GM18517 (cell line): Measurements from ENCODE around the gene CELSR1.

ENCODE experiments used
- ATAC-seq: cut with Tn5 transposase; IDR thresholded peaks from one replicate; pipeline ENCODE4 v1.9.1; 2021; ENCODE audit warnings: mild to moderate bottlenecking, moderate library complexity; ENCODE audit not compliant: unreplicated experiment

CELSR1 gene

DNA sequence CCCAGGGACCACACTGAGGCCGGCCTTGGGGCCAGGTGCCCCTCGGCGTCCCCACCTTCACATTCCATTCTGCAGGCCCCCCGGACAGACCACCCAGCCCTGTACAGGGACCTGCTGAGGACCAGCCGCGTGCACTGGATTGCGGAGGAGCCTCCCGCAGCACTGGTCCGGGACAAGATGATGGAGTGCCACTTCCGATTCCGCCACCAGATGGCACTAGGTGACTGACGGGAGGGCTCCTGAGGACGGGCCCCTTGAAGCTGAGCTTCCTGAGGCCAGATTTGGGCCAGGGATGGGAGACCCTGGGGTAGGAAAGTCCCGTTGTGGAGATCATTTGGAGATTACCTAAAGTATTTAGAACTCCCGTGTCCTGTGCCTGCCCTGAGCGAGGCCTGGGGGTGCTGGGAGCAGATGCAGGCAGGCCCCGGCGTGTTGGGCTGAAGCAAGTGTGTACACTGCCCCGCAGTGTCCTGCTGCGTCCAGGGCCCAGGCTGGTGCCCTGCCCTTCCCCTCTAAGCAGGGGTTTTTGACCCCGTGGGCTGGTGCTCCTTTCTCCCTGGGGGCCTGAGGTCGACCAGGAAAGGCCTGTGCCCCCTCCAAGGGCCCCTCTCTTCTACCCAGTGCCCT lies 181.9 kb downstream of the CELSR1 start:
- no peak for ATAC-seq

DNA sequence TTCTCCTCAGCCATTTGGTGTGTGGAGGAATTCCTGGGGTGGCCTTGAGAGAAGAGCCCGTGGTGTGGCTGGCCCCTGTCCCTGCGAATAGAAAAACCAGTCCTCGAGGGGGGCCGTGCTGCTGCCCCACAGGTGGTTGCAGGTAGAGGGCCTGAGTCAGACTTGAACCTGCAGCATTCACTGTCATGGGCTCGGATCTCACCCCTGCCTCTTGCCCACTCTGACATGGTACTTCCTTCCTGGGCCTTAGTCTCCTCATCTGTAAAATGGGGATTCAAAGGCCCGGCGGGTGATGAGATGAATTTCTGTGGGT lies 182.5 kb downstream of the CELSR1 start:
- ATAC-seq, result no peak

DNA sequence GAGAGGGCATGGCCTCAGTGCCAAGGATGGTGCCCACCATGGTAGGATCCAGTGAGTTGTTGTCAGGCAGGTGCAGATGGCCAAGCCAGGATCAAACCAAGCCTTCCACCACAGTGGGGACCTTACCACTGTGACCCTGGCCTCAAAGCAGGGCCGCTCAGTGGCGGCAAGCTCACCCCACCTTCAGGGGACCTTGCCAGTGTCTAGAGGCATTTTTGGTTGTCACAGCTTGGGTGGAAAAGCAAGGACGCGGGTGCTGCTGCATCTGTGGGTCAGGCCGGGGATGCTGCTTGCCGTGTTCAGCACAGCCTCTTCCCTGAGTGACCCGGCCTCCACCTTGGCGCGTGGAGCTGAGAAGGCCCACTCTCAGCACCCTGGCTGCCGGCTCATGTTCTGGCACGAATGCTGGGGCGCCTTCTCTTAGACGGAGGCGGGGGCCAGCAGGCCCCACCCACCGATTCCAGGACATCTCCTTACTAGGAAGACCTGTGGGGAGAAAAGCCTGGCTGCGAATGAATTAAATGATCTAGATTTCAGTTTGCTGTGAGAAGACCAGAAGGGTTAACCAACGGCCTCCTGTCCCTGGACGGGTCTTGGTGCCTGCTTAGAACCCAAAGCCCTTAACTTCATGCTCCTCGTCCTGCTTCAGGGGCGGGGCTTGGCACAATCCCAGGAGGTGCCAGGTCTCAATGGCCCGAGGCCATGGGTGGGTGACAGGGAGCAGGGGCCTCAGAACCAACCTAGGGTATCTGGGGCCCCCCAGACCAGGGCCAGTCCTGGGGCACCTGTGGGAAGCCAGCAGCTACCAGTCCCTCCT lies 183.0 kb downstream of the CELSR1 start:
- no peak for ATAC-seq

DNA sequence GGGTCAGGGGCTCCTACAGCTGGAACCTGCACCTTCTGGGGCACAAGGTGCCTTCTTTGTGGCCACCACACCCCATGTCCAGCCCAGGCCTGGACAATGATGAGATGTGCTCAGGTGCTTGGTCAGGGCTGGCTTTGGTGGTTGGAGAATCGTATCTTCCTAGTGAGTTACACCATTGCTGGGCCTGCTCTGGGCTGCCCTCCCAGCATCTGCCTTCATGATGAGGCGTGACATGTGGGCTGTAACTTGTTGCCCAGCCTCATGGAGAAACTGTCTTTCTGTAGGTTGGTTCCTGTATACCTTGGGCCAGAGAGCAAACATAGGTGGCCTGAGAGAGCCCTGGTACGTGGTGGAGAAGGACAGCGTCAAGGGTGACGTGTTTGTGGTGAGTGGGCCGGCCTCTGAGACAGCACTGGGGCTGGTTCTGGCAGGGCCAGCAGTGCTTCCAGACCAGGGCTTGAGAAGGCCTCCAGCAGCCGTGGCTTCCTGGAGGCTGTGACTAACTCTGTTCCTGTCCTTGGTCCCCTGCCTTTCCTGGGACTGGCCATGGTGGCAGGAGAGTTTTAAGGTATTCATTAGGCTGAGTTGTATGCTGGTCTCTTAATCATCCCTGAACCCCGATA lies 183.8 kb downstream of the CELSR1 start:
- ATAC-seq, result no peak

DNA sequence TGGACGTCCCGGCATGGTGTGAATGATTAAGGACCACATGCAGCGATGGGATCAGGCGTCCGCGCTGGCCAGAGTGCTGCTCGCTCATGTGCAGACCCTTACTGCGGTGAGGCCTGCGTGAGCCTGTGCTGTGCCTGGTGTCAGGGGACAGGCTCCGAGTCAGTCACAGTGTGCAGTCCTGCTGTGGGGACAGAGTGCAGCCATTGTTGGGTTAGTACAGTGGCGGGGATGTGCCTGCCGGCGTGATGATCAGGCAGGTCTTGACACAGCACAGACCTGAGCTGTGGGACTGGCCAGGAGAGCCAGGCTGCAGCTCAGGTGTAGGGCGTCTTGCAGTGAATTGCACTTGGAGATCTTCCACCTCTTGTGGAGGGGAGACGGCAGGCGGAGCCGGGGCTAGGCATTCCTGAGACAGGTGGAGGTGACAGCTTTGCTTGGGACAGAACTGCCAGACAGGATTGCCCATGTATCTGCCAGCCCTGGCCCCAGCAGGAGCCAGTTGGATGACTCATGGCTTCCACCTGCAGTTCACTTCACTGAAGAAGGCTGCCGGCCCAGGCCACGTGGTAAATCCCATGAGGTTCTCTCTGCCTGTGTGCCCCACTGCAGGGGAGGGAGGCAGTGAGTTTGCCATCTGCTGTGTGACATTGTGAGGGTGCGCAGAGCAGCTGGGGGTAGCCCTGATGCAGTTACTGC lies 184.6 kb downstream of the CELSR1 start:
- no peak for ATAC-seq

DNA sequence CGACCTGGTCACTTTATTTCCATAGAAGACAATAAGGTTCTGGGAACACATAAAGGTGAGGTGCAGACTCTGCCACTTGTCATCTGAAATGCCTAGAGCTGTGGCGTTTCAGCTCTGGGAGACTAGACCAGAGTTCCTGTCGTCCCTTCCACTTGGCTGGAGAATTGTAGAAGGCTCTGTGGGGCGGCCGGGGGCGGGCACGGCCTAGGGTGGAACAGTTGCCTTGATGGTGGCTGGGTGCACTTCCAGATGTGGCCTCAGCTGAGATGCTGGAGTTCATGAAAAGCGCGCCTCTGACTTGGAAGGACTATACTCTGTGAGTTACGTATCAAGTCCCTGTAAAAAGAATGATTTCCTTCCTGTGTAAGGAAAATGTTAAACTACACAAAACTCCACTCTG lies 185.1 kb downstream of the CELSR1 start:
- no peak for ATAC-seq

DNA sequence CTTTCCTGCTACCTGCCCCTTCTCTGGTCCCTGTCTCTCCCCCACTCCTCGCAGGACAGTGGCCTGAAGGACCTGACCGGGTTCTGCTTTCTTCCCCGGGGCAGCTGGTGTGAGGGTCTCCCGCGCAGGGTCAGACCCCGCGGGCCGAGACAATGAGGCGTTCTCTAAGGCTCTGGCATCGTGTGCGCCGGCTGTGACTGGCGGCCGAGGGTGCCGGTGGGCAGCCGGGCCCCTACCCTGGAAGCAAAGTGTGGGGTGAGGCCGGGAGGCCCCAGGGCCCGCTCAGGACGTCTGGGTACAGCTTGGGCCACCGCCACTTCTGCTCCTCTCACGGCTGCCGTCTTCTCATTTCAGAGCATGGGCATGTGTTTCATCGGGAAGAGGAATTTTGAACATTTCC lies 185.7 kb downstream of the CELSR1 start:
- ATAC-seq, result no peak

DNA sequence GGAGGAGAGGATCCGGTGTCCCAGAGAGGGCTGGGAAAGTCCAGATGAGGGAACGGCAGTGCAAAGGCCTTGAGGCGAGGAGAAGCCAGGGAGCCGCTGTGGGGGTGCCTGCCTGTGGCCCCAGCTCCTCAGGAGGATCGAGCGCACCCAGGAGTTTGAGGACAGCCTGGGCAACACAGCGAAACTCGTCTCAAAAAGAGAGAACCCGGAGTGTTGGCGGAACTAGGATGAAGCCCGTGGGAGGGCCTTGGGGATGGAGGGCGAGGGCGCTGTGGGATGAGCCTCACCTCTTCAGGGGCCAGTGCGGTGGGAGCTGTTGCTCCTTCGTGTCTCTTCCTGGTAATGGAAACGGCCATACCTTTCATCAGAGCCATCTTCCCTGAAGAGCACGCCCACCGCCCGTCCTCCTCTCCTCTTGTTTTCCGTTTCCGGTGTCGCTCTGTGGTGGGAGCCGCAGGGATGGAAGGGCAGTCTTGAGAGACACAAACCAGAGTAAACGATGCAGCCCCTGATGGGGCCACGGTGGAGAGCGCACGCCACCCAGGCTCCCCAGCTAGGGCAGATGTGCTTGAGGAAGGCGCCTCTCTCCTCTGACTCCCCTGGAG lies 186.2 kb downstream of the CELSR1 start:
- ATAC-seq, result no peak

DNA sequence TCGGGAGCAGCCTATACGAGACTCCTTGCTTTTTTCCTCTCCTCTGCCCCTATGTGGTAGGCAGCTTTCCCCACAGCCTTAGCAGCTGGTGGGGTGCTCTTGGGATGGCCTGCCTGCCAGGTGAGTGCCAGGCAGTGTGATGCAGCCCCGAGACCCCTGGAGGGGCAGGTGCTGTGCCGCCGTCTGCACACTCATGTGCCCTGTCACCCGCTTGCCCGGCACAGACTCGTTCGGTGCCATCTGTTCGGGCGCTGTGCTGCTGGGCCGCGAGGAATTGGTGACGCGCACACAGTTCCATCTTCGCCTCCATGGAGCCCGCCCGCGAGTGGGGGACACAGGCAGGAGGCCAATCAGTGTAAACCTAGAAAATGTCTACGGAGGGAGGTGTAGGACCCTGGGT lies 186.8 kb downstream of the CELSR1 start:
- no peak for ATAC-seq

DNA sequence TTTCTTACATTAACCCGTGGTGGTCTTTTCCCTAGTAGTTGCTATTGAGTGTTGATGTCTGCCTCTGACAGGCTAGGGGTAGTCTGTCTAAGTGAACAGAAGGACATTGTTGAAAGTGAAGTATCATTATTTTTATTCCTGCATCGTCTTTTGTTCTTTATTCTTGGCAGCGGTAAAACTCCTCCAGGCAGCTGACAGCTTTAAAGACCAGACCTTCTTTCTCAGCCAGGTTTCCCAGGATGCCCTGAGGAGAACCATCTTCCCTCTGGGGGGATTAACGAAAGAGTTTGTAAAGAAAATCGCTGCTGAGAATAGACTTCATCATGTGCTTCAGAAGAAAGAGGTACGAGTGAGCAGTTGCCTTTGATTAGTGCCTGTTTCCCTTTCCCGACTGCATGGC lies 187.3 kb downstream of the CELSR1 start:
- no peak for ATAC-seq

DNA sequence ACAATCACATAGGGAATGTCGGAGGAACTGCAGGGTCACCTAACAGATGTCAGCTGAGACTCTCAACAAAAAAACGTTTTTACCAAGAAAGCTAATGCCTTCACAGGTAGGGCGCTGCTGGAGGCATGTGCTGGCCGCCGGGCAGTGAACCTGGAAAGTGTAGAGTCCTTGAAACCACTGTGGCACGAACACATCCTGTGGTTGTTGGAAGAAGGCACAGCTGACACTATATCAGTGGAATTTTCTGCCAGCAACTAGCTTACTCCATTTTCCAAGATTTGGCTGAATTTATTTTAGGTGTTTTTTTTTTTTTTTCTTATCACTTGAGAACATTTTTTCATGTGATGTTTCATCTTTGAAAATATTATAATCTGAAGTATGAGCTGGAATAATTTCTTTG lies 187.7 kb downstream of the CELSR1 start:
- no peak for ATAC-seq

DNA sequence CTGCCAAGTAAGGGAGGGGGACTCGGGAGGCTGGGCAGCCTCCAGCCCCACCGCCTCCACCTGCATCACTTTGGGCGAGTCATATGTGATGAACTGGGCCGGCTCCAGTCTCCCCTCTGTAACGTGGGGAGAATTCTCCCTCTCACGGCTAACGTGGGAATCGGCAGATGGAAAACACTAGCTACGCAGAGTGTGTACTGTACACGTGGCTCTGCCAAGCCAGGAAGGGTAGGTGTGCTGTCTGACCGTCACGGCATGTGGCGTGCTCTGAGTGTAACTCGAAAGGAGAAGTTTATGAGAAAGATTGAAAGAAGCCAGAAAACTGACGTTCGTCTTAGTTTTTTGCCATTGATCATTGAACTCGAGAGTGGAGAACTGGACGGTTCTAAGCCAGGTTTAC lies 188.2 kb downstream of the CELSR1 start:
- no peak for ATAC-seq

DNA sequence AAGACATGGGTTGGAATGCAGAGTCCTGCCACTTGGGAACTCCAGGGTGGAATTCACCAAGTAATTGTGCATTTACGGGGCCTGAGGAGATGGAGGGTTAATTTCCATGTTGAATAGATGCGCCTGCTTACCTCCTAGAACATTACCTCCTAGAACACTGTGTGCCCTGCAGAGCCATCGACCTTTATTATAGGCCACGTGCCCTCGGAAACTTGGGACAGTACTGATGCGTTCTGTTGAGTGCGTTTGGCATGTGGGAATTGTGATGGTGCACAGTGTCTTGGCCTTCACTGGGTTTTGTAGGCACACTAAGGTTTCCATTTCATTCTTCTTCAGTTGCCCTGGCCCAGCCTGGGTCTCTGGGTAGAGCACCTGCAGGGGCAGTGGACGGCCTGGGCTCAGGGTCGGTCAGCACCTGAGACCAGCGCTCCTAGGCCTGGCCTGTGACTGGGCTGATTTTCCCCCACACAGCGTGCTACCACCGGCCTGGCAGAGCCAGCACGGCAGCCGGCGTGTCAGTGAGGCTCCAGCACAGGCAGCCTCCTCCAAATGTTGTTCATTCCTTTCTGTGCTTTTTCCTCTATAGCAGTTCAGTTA lies 189.2 kb downstream of the CELSR1 start:
- no peak for ATAC-seq

DNA sequence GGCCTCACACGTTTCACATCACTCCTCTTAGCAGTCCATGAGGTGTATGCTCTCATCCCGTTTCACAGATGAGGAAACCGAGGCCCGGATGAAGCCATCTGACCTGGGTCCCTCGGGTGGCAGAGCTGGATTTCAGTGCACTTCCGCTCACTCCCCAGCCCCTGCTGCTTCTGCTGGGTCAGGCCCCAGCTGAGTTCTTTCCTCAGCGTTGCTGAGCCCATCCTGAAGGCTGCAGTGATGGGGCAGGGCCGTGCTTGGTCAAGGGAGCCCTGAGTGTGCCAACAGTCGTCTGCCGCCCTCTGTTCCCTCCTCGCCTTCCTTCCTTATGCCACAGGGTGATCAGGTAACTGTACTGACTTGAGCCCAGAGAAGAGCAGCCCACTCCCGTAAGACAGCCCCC lies 189.8 kb downstream of the CELSR1 start:
- no peak for ATAC-seq

DNA sequence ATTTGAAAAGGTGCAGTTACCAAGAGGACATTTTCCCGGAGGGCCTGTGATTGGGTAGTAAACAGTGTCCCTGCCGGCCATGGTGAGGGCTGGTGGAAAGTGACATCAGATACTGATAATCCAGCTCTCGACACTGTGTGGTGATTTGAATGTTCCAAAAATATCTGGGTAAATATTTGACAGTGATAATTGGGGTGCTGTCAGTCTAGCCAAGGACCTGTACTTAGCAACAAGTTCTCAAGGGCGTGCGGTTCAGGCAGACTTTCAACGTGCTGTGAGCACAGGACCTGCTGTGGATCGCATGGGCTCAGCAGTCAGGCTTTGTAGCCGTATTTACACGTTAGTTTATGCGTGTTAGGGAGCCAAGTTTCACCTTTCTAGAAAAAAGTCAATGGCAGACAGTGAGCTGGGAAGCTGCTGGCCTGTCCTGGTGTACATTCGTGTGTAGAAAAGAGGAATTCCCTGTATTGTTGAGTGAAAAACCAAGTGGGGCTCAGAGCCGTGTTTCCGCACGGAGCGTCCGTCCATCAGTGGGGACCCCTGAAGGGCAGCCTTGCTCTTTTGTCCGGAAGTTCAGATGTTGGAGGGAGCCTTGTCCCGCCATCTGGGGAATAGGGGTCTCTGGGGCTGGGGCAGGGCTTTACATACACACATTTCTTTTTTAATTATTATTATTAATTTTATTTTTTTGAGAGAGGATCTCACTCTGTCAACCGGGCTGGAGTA lies 190.6 kb downstream of the CELSR1 start:
- no peak for ATAC-seq

DNA sequence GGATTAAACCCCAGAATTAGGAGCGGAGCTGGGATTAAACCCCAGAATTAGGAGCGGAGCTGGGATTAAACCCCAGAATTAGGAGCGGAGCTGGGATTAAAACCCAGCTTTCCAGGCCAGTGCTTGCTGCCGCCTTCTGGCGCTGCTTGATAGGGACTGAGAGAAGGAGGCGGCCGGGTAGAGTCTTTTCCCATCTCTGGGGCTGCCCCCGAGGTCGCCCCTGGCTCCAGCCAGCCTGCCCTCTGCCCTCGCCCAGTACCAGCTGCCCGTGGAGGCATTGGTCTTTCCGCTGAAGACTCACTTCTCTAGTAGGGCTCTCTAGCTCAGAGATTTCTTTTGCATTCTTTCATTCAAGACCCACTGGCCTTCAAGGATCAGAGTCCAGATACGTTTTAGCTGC lies 196.7 kb downstream of the CELSR1 start:
- no peak for ATAC-seq

DNA sequence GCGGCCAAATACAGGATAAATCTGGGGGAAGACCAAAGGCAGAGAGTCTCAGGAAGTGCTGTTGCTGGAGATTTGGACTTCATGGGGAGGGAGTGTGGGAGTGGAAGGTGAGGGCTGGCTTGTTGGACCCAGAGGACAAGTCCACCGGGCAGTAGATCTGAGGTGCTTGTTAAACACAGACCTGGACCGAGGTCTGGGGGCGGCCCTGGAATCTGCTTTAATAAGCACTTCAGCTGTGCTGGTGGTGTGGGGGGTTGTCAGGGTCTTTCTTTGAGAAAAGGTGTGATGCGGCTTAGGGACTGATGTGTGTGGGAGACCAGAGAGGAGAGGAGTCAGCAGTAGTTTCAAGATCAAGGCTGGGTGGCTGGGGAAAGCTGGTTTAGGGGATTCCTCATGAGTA lies 197.5 kb downstream of the CELSR1 start:
- no peak for ATAC-seq

DNA sequence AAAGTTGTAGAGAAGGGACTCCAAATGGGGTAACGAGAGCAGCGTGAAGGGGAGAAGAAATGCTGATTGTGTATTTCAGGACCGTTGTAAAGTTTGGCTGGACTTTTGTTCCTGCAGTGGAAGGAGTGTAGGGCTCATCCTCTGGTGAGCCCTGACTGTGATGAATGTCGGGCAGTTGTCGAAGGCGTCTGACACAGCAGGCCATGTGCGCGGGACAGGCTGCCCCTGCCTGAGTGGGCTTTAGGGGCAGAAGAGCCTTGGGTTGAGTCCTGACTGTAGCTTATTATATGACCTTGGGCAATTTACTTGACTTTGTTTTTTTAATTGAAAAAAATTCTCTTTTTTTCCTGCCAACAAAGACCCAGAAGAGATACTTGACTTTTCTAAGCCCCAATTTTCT lies 198.8 kb downstream of the CELSR1 start:
- no peak for ATAC-seq

DNA sequence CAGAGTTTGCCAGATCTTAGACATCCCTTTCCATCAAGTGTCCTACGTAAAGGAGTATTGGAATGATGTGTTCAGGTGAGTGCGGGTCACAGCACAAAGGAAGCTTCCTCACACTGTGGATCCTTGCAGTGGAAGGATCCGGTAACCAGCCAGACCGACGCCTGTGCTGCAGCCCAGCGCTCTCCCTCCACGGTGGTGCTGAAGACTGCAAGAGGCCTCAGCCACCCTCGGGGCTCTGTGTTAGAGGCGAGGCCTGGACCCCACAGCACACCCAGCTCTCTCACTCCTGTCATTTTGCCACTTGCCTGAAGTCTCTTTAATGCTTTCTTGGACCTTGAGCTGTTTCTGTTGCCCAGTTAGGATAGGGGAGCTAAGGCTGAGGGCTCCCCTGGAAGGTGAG lies 199.6 kb downstream of the CELSR1 start:
- no peak for ATAC-seq
